CD4-positive, alpha-beta T cell (primary cell): ENCODE results near the gene IL10RB. TPM values are rescaled to one million over a fixed set of nuclear protein-coding genes. Genes with fewer than 3 reads are reported as not detected.

Source experiments
- ATAC-seq: fragments of 200-7000 bp; cut with Tn5 transposase; one replicate; pipeline ENCODE4 v1.10.0; 2022; ENCODE audit warnings: mild to moderate bottlenecking; ENCODE audit not compliant: poor library complexity
- CTCF ChIA-PET: fragments of 350-600 bp; sonication (Branson Sonifier 250); formaldehyde crosslinking; loops from one replicate; lab custom pipeline; 2021; ENCODE audit warnings: antibody characterized with exemption, inconsistent platforms; lab: Charles Lee
- POLR2A ChIA-PET: fragments of 350-600 bp; sonication (Branson Sonifier 250); formaldehyde crosslinking; loops from one replicate; lab custom pipeline; 2021; ENCODE audit warnings: antibody characterized with exemption, inconsistent platforms; lab: Charles Lee
- DNase-seq, 14 experiments: peaks; one replicate each; pipeline ENCODE4 v3.0.0-alpha.2; 2013 to 2020; ENCODE audit warnings: mixed read lengths in 2 of 14
- H3K27ac ChIP-seq, 2 donors: one replicate each; pipeline versions ENCODE4 v1.5.1 to v1.7.0; 2013; ENCODE audit warnings: low read length in 2 of 2, low read depth in 1 of 2, mild to moderate bottlenecking in 1 of 2
- H3K27me3 ChIP-seq, 2 experiments: 1 replicate in 1 of 2; 2 replicates in 1 of 2; pipeline versions ENCODE4 v1.6.1 to v1.7.0; 2013; ENCODE audit warnings: low read length in 2 of 2, control low read depth in 1 of 2, mild to moderate bottlenecking in 1 of 2, moderate library complexity in 1 of 2; ENCODE audit not compliant: insufficient read depth in 2 of 2, control insufficient read depth in 1 of 2
- H3K36me3 ChIP-seq: one replicate; pipeline ENCODE4 v1.6.1; 2013; ENCODE audit warnings: low read length, control low read depth; ENCODE audit not compliant: insufficient read depth
- H3K4me1 ChIP-seq: one replicate; pipeline ENCODE4 v1.6.1; 2013; ENCODE audit warnings: low read length, control low read depth; ENCODE audit not compliant: insufficient read depth
- H3K4me3 ChIP-seq: one replicate; pipeline ENCODE4 v1.5.1; 2013; ENCODE audit warnings: mild to moderate bottlenecking, low read length, moderate library complexity
- H3K9me3 ChIP-seq, 2 experiments: 1 replicate in 1 of 2; 2 replicates in 1 of 2; pipeline versions ENCODE4 v1.6.1 to v1.7.0; 2013; ENCODE audit warnings: low read length in 2 of 2, mild to moderate bottlenecking in 2 of 2, control low read depth in 1 of 2, moderate library complexity in 1 of 2; ENCODE audit not compliant: control insufficient read depth in 1 of 2, insufficient read depth in 1 of 2
- H3K27ac Mint-ChIP-seq: one replicate; pipeline ENCODE4 v1.8.0; 2020; ENCODE audit warnings: mixed read lengths
- H3K27me3 Mint-ChIP-seq: one replicate; pipeline ENCODE4 v1.8.0; 2021; ENCODE audit warnings: mixed read lengths
- H3K36me3 Mint-ChIP-seq: one replicate; pipeline ENCODE4 v1.8.0; 2021; ENCODE audit warnings: low read depth, mixed read lengths
- H3K4me1 Mint-ChIP-seq: one replicate; pipeline ENCODE4 v1.8.0; 2021; ENCODE audit warnings: low read depth, mixed read lengths
- H3K4me3 Mint-ChIP-seq: one replicate; pipeline ENCODE4 v1.8.0; 2020; ENCODE audit warnings: mild to moderate bottlenecking, mixed read lengths
- H3K9me3 Mint-ChIP-seq: one replicate; pipeline ENCODE4 v1.8.0; 2020; ENCODE audit warnings: mixed read lengths
- intact Hi-C, 2 experiments: fragments of 100-400 bp; cut with DNase I in 1 of 2; cut with micrococcal nuclease in 1 of 2; formaldehyde crosslinking; loops; one replicate each; pipeline versions ENCODE4 v1.15.1 to v1.9.0; 2023 to 2025; cut with DNase I, micrococcal nuclease
- total RNA-seq, 174 experiments: library from RNA in 2 of 174; stranded (reverse) in 2 of 174; gene quantifications; one replicate each; pipeline ENCODE4 v1.2.3 and lab custom pipeline; 2021 to 2026
- TF ChIP-seq, protein P1 (sequence below): fragments of 200-600 bp; IDR thresholded peaks from one replicate; pipeline ENCODE4 v1.8.0; 2022; ENCODE audit warnings: antibody characterized with exemption, mild to moderate bottlenecking

Gene IL10RB
- total RNA-seq, 2 experiments from 2014 or later, result 7.2 to 9.2 TPM

GRCh38 chr21:33312121-33312520 is 46.0 kb downstream of the IL10RB start:
- Mint-ChIP-seq H3K4me3 (no peak overlapping the region), H3K4me1 (peaks cover 24% of the 10 kb centered on the region), H3K9me3 (no peaks in the 10 kb centered on the region), H3K27ac (no peak overlapping the region), H3K27me3 (no peaks in the 10 kb centered on the region), H3K36me3 (no peaks in the 10 kb centered on the region)
- Histone ChIP-seq H3K9me3 (no peaks in the 10 kb centered on the region), H3K36me3 (no peaks in the 10 kb centered on the region), H3K27me3 (no peaks in the 10 kb centered on the region), H3K27ac (no peak overlapping the region), H3K4me3 (no peak overlapping the region), H3K4me1 (peaks cover 6% of the 10 kb centered on the region)
- ChIA-PET CTCF (no interaction called here), POLR2A (no interaction called here)
- TF ChIP-seq, protein P1, sequence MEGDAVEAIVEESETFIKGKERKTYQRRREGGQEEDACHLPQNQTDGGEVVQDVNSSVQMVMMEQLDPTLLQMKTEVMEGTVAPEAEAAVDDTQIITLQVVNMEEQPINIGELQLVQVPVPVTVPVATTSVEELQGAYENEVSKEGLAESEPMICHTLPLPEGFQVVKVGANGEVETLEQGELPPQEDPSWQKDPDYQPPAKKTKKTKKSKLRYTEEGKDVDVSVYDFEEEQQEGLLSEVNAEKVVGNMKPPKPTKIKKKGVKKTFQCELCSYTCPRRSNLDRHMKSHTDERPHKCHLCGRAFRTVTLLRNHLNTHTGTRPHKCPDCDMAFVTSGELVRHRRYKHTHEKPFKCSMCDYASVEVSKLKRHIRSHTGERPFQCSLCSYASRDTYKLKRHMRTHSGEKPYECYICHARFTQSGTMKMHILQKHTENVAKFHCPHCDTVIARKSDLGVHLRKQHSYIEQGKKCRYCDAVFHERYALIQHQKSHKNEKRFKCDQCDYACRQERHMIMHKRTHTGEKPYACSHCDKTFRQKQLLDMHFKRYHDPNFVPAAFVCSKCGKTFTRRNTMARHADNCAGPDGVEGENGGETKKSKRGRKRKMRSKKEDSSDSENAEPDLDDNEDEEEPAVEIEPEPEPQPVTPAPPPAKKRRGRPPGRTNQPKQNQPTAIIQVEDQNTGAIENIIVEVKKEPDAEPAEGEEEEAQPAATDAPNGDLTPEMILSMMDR, result no peak
- ATAC-seq (no peak), DNase-seq (no peak)
- intact Hi-C loops, result no loop called here

DNA sequence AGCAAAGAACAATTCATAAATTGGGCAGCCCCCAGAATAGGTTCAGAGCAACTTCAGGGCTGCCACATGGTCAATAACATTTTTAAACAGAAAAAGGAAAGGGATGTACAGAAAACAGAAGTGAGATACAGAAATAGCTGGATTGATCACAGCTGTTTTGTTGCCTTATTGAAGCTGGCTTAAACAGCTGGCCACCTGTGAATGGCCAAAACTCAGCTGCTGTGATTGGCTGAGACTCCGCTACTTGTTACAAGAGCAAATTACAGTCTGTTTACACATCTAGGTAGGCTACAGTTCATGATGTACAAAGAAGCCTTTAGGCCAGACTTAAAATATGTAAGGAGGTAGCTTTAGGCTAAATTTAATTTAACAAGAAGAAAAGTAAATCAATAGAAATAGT is 47.0 kb downstream of the IL10RB start:
- Histone ChIP-seq H3K4me3 (no peak overlapping the region), H3K36me3 (no peaks in the 10 kb centered on the region), H3K9me3 (no peaks in the 10 kb centered on the region), H3K27ac (no peak overlapping the region), H3K27me3 (no peaks in the 10 kb centered on the region), H3K4me1 (peaks cover 6% of the 10 kb centered on the region)
- Mint-ChIP-seq H3K9me3 (no peaks in the 10 kb centered on the region), H3K27me3 (no peaks in the 10 kb centered on the region), H3K4me3 (no peak overlapping the region), H3K36me3 (no peaks in the 10 kb centered on the region), H3K27ac (no peak overlapping the region), H3K4me1 (peaks cover 14% of the 10 kb centered on the region)
- ChIA-PET CTCF (no interaction called here), POLR2A (no interaction called here)
- TF ChIP-seq, protein P1, result no peak
- no peak for DNase-seq
- intact Hi-C loops, result no loop called here
- no peak for ATAC-seq

GRCh38 chr21:33313611-33314010 is 47.4 kb downstream of the IL10RB start:
- Mint-ChIP-seq H3K4me3 (no peak overlapping the region), H3K36me3 (no peaks in the 10 kb centered on the region), H3K4me1 (peaks cover 11% of the 10 kb centered on the region), H3K27me3 (no peaks in the 10 kb centered on the region), H3K27ac (no peak overlapping the region), H3K9me3 (no peaks in the 10 kb centered on the region)
- H3K27ac ChIP-seq, result no peak overlapping the region
- POLR2A ChIA-PET, result no interaction called here
- H3K9me3 ChIP-seq, result no peaks in the 10 kb centered on the region
- H3K4me3 ChIP-seq, result no peak overlapping the region
- H3K36me3 ChIP-seq, result no peaks in the 10 kb centered on the region
- ATAC-seq (no peak), DNase-seq (no peak)
- H3K4me1 ChIP-seq, result peaks cover 5% of the 10 kb centered on the region
- intact Hi-C loops, result no loop called here
- H3K27me3 ChIP-seq, result no peaks in the 10 kb centered on the region
- TF ChIP-seq, protein P1, result no peak
- CTCF ChIA-PET, result no interaction called here
